Measurements from ENCODE around the gene NCDN.

Gene NCDN

DNA sequence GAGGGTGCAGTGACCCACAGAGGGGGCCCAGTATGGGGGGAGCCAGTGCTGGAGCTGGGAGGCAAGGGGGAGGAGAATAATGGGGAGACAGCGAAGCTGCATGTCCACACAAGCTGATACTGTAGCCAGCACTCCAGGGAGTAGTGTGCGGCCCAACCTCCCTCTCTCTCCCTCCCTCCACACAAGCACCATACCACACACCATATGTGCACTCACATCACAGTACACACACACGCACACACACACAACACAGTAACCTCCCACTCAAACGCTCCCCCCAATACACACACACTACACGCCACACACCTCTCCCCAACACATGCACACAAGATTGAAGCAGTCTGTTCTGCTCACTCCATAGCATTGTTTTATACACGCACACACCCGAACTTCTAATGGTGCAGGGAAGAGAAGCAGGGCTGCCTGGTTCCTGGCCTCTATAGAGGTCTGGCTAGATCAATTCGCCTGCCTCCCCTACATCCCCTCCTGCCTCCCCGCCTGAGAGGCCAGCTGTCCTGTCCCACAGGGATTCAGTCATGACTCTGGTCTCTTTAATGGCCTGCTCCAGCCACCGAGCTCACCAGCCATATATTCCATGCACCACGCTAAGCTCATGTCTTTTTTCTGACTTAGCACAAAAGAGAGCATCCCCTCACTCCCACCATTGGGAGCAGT is 3.8 kb downstream of the NCDN start:
- H3K36me3 ChIP-seq (ENCODE audit: control insufficient read depth, insufficient read depth, low read length): peaks cover 57% of the 10 kb centered on the region
- no peak overlapping the region for H3K27ac ChIP-seq (ENCODE audit: low read depth, low read length)
- peaks cover 10% of the 10 kb centered on the region for H3K4me1 ChIP-seq (ENCODE audit: control insufficient read depth, insufficient read depth, low read length)
- H3K9me3 ChIP-seq (ENCODE audit: control insufficient read depth, insufficient read depth, low read length): no peaks in the 10 kb centered on the region
- no peaks in the 10 kb centered on the region for H3K27me3 ChIP-seq (ENCODE audit: control insufficient read depth, insufficient read depth, low read length)
- H3K9ac ChIP-seq (ENCODE audit: low read depth, low read length): no peak overlapping the region
- no peak overlapping the region for H3K4me3 ChIP-seq (ENCODE audit: low read depth, low read length)

DNA sequence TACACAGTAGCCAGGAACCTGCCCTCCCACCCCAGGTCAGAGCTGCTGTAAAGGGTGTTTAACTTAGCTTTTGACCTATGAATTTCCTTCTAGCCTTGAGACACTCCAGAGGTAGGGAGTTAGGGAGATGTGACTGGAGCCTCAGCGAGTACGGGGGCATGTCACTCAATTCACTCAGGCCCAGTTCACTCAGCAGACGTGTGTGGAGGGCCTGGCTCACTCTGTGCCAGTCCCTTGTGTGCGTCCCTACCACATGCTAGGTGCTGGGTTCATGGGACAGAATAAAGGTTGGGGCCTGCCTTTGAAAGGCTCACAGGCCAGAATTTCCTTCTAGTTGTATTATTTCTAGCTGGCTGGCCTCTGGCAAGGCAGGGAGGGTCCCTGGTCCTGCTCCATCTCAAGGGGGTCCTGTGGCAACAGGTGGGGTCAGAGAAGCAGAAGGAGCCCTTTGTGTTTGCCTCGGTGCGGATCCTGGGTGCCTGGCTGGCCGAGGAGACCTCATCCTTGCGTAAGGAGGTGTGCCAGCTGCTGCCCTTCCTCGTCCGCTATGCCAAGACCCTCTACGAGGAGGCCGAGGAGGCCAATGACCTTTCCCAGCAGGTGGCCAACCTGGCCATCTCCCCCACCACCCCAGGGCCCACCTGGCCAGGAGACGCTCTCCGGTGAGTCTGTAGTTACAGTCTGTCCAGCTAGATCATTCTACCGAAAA is 4.5 kb downstream of the NCDN start:
- Histone ChIP-seq H3K4me1 (ENCODE audit: control insufficient read depth, insufficient read depth, low read length) (peaks cover 9% of the 10 kb centered on the region; the same call in 1 of the 2 replicates), H3K9ac (ENCODE audit: low read depth, low read length) (no peak overlapping the region), H3K9me3 (ENCODE audit: control insufficient read depth, insufficient read depth, low read length) (no peaks in the 10 kb centered on the region), H3K36me3 (ENCODE audit: control insufficient read depth, insufficient read depth, low read length) (peaks cover 63% of the 10 kb centered on the region), H3K27me3 (ENCODE audit: control insufficient read depth, insufficient read depth, low read length) (no peaks in the 10 kb centered on the region), H3K27ac (ENCODE audit: low read depth, low read length) (no peak overlapping the region), H3K4me3 (ENCODE audit: low read depth, low read length) (no peak overlapping the region)

DNA sequence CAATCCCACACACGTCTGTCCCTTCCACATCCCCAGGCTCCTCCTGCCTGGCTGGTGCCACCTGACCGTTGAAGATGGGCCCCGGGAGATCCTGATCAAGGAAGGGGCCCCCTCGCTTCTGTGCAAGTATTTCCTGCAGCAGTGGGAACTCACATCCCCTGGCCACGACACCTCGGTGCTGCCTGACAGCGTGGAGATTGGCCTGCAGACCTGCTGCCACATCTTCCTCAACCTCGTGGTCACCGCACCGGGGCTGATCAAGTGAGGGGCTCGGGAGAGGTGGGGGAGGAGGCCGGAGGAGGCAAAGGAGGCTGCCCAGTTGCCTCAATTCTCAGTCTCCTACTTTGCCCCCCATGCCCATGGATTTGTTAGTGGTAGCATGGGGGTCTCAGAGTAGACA is 5.6 kb downstream of the NCDN start:
- Histone ChIP-seq H3K9me3 (ENCODE audit: control insufficient read depth, insufficient read depth, low read length) (no peaks in the 10 kb centered on the region), H3K9ac (ENCODE audit: low read depth, low read length) (no peak overlapping the region), H3K27me3 (ENCODE audit: control insufficient read depth, insufficient read depth, low read length) (no peaks in the 10 kb centered on the region), H3K4me3 (ENCODE audit: low read depth, low read length) (no peak overlapping the region), H3K4me1 (ENCODE audit: control insufficient read depth, insufficient read depth, low read length) (peaks cover 9% of the 10 kb centered on the region; the same call in 1 of the 2 replicates), H3K36me3 (ENCODE audit: control insufficient read depth, insufficient read depth, low read length) (peaks cover 63% of the 10 kb centered on the region), H3K27ac (ENCODE audit: low read depth, low read length) (no peak overlapping the region)

DNA sequence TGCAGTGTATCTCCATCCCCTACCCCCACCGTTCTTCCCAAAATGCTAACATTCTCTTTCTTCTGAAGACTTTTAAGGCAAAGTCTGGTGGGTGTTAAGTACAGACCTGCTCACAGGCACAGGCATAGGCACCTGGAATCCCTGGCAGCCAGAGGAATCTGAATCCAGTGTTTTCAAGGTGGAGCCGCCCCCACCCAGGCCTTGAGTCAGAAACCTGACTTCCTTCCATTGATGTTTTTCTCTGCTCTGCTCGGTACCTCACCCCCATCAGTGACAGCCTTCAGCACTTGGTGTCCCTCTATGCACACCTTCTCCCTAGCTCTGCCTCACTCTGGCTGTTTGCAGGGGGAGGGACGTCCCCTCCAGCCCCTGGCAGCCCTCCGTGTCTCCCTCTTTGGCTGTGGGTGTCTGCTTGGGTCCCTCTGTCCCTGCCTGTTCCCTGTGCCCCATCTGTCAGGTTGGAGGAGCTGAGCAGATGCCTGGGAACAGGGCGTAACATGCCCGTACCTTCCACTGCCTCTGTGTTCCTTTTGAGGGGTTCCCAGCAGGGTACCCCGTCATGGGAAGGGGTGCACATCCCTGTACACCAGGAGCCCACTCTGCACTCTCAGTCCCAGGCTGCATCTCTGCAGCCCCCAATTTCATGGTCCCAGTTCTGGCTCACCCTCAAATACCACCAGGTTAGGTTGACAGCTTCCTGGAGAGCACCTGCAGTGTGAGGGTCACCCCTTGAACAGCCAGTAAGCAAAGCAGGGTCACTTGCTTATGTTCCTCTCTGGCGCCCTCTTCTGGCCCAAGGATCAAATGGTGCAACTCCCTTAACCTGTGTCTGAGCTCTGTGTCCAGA is 6.7 kb downstream of the NCDN start:
- Histone ChIP-seq H3K9me3 (ENCODE audit: control insufficient read depth, insufficient read depth, low read length) (no peaks in the 10 kb centered on the region), H3K27me3 (ENCODE audit: control insufficient read depth, insufficient read depth, low read length) (peaks cover 6% of the 10 kb centered on the region; the same call in 1 of the 2 replicates), H3K9ac (ENCODE audit: low read depth, low read length) (no peak overlapping the region), H3K4me1 (ENCODE audit: control insufficient read depth, insufficient read depth, low read length) (peaks cover under 1% of the 10 kb centered on the region; the same call in 1 of the 2 replicates), H3K4me3 (ENCODE audit: low read depth, low read length) (no peak overlapping the region), H3K27ac (ENCODE audit: low read depth, low read length) (no peak overlapping the region), H3K36me3 (ENCODE audit: control insufficient read depth, insufficient read depth, low read length) (peaks cover 63% of the 10 kb centered on the region)

DNA sequence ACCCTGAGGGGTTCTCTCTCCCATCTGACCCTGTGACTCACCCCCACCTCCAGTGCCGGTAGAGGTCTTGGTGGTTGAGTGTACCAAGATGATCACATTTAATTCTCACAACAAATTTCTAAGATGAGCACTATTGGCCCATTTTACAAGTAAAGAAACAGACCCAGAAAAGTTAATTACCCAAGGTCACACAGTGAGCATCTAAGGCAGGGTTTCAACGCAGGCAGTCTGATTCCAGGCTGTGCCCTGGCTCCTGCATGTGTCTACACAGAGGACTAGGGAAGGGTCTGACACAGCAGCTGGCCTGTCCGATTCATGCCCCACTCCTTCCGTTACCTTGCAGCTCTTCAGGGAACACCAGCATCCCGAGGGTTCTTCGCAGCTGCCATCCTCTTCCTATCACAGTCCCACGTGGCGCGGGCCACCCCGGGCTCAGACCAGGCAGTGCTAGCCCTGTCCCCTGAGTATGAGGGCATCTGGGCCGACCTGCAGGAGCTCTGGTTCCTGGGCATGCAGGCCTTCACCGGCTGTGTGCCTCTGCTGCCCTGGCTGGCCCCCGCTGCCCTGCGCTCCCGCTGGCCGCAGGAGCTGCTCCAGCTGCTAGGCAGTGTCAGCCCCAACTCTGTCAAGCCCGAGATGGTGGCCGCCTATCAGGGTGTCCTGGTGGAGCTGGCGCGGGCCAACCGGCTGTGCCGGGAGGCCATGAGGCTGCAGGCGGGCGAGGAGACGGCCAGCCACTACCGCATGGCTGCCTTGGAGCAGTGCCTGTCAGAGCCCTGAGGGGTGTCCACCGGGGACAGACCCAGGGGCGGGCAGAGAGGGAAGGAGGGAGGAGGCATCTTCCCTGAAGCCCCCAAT is 7.5 kb downstream of the NCDN start:
- no peak overlapping the region for H3K4me3 ChIP-seq (ENCODE audit: low read depth, low read length)
- no peak overlapping the region for H3K9ac ChIP-seq (ENCODE audit: low read depth, low read length)
- peaks cover 13% of the 10 kb centered on the region for H3K27me3 ChIP-seq (ENCODE audit: control insufficient read depth, insufficient read depth, low read length)
- no peaks in the 10 kb centered on the region for H3K4me1 ChIP-seq (ENCODE audit: control insufficient read depth, insufficient read depth, low read length)
- no peak overlapping the region for H3K27ac ChIP-seq (ENCODE audit: low read depth, low read length)
- H3K36me3 ChIP-seq (ENCODE audit: control insufficient read depth, insufficient read depth, low read length): peaks cover 60% of the 10 kb centered on the region
- H3K9me3 ChIP-seq (ENCODE audit: control insufficient read depth, insufficient read depth, low read length): no peaks in the 10 kb centered on the region

DNA sequence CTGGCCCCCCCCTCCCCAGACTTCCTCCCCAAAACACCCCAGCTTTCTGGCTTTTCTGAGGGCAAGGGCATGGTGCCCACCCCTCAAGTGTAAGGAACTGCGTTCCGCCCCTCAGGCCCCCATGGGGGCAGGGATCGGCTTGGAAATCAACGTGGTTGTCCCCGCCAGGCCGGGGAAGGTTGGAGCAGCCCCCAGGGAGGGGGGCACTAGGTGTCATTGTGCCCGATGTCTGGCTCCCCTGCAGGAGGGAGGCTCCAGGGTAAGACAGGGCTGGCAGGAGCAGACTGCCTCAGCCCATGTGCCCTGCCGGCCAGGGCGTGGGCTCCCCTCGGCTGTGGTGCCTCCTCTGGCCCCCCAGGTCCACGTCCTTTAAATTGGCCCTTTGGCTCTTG is 8.1 kb downstream of the NCDN start:
- no peaks in the 10 kb centered on the region for H3K4me1 ChIP-seq (ENCODE audit: control insufficient read depth, insufficient read depth, low read length)
- no peaks in the 10 kb centered on the region for H3K9me3 ChIP-seq (ENCODE audit: control insufficient read depth, insufficient read depth, low read length)
- H3K27ac ChIP-seq (ENCODE audit: low read depth, low read length): no peak overlapping the region
- H3K4me3 ChIP-seq (ENCODE audit: low read depth, low read length): no peak overlapping the region
- no peak overlapping the region for H3K9ac ChIP-seq (ENCODE audit: low read depth, low read length)
- H3K27me3 ChIP-seq (ENCODE audit: control insufficient read depth, insufficient read depth, low read length): peaks cover 20% of the 10 kb centered on the region
- peaks cover 54% of the 10 kb centered on the region for H3K36me3 ChIP-seq (ENCODE audit: control insufficient read depth, insufficient read depth, low read length)

DNA sequence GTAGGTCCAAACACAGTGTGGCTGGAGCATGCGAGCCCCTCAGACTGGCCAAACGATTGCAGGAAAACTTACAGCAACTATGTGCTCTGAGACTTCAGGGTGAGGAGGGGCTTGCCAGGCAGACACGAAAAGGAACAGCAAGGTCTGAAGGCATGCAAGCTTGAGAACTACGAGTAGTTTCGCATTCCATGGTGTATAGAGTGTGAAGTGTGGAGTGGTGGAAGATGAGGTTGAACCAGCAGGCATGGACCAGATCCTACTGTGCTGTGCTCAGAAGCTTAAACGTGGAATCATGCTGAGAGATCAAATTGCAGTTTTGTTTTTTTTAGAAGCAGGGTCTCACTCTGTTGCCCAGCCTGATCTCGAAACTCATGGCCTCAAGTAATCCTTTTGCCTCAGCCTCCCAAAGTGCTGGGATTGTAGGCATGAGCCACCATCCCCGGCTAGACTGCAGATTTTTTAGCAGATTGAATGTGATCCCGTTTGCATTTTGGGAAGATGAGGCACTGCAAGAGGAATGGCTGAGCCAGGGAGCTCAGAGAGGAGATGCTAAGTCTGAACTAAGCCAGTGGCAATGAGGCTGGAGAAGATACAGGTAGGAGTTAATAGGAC is 10.5 kb downstream of the NCDN start:
- Histone ChIP-seq H3K27ac (ENCODE audit: low read depth, low read length) (no peak overlapping the region), H3K36me3 (ENCODE audit: control insufficient read depth, insufficient read depth, low read length) (peaks cover 31% of the 10 kb centered on the region), H3K4me1 (ENCODE audit: control insufficient read depth, insufficient read depth, low read length) (peaks cover 4% of the 10 kb centered on the region; the same call in 1 of the 2 replicates), H3K9ac (ENCODE audit: low read depth, low read length) (no peak overlapping the region), H3K9me3 (ENCODE audit: control insufficient read depth, insufficient read depth, low read length) (no peaks in the 10 kb centered on the region), H3K27me3 (ENCODE audit: control insufficient read depth, insufficient read depth, low read length) (peaks cover 43% of the 10 kb centered on the region), H3K4me3 (ENCODE audit: low read depth, low read length) (no peak overlapping the region)

DNA sequence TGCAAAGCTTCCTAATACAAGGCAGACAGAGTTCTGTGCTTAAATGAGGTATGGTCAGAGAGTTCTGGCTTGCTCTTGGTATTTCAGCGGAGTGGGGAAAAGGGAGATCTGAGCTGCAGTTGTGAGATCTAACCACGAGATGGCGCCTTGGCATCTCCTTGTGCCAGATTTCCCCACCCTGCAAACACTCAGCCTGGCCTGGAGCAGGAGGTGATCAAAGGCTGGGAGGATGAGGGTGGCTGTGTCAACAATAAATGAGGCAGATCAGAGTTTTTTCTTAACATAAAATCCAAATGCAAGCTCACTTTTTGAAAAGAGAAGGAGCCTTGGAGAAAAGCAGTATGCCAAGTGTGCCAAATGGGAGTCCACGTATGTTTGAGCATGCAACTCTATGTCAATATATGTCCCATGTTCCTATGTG is 11.4 kb downstream of the NCDN start:
- peaks cover 4% of the 10 kb centered on the region; the same call in 1 of the 2 replicates for H3K4me1 ChIP-seq (ENCODE audit: control insufficient read depth, insufficient read depth, low read length)
- peaks cover 22% of the 10 kb centered on the region for H3K36me3 ChIP-seq (ENCODE audit: control insufficient read depth, insufficient read depth, low read length)
- no peaks in the 10 kb centered on the region for H3K9me3 ChIP-seq (ENCODE audit: control insufficient read depth, insufficient read depth, low read length)
- H3K9ac ChIP-seq (ENCODE audit: low read depth, low read length): no peak overlapping the region
- no peak overlapping the region for H3K27ac ChIP-seq (ENCODE audit: low read depth, low read length)
- H3K27me3 ChIP-seq (ENCODE audit: control insufficient read depth, insufficient read depth, low read length): peaks cover 52% of the 10 kb centered on the region
- H3K4me3 ChIP-seq (ENCODE audit: low read depth, low read length): no peak overlapping the region

DNA sequence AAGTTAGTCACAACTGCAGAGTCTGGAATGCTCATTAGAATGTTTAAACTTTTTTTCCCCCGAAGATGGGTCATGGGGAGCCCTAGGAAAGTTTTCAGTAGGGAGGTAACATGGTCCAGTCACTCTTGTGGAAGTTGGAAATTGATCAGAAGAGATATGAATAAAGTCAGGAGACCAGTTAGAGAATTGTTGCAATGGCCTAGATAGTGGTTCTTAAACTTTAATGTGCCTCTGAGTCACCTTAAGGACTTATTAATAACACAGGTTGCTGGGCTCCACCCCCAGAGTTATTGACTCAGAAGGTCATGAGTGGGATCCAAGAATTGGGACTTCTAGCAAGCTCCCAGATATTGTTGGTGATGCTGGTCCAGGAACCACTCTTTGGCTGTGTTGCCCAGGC is 12.3 kb downstream of the NCDN start:
- Histone ChIP-seq H3K36me3 (ENCODE audit: control insufficient read depth, insufficient read depth, low read length) (peaks cover 15% of the 10 kb centered on the region), H3K9ac (ENCODE audit: low read depth, low read length) (no peak overlapping the region), H3K27me3 (ENCODE audit: control insufficient read depth, insufficient read depth, low read length) (peaks cover 62% of the 10 kb centered on the region), H3K4me1 (ENCODE audit: control insufficient read depth, insufficient read depth, low read length) (peaks cover 8% of the 10 kb centered on the region; the same call in 1 of the 2 replicates), H3K27ac (ENCODE audit: low read depth, low read length) (no peak overlapping the region), H3K9me3 (ENCODE audit: control insufficient read depth, insufficient read depth, low read length) (no peaks in the 10 kb centered on the region), H3K4me3 (ENCODE audit: low read depth, low read length) (no peak overlapping the region)

DNA sequence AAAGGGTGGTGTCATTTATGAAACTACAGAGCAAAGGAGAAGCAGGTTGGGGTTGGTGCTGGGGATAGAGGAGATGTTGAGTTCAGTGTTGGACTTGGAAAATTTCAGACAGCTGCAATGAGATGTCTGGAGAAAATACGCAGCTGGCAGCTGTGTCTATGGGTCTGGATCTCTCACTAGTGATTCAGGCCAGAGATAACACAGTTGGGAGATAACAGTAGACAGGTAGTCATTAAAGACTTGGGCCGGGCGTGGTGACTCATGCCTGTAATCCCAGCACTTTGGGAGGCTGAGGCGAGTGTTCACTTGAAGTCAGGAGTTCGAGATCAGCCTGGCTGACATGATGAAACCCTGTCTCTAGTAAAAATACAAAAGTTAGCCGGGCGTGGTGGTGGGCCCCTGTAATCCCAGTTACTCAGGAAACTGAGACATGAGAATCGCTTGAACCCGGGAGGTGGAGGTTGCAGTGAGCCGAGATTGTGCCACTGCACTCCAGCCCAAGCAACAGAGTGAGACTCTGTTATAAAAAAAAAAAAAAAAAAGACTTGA is 13.1 kb downstream of the NCDN start:
- peaks cover 12% of the 10 kb centered on the region for H3K4me1 ChIP-seq (ENCODE audit: control insufficient read depth, insufficient read depth, low read length)

More for the DNA sequence above, 13.1 kb downstream of the NCDN start:
- no peak overlapping the region for H3K4me3 ChIP-seq (ENCODE audit: low read depth, low read length)
- no peak overlapping the region for H3K9ac ChIP-seq (ENCODE audit: low read depth, low read length)
- H3K9me3 ChIP-seq (ENCODE audit: control insufficient read depth, insufficient read depth, low read length): no peaks in the 10 kb centered on the region
- peaks cover 69% of the 10 kb centered on the region for H3K27me3 ChIP-seq (ENCODE audit: control insufficient read depth, insufficient read depth, low read length)
- H3K27ac ChIP-seq (ENCODE audit: low read depth, low read length): no peak overlapping the region
- H3K36me3 ChIP-seq (ENCODE audit: control insufficient read depth, insufficient read depth, low read length): peaks cover 10% of the 10 kb centered on the region

Data from HUES48 (cell line).